Parathyroid adenoma (tissue), 2 donors: ENCODE measurements around the gene TM6SF1.

Experiments used
- H2AFZ ChIP-seq: fragments of 300-600 bp; sonication (generic); one replicate; pipeline ENCODE4 v1.7.0; 2017; ENCODE audit warnings: antibody characterized with exemption, mild to moderate bottlenecking
- H3K27ac ChIP-seq: fragments of 300-600 bp; sonication (generic); one replicate; pipeline ENCODE4 v1.7.0; 2017
- H3K27me3 ChIP-seq: fragments of 300-600 bp; sonication (generic); one replicate; pipeline ENCODE4 v1.7.0; 2017; ENCODE audit warnings: low read length; ENCODE audit not compliant: control insufficient read depth, insufficient read depth
- H3K36me3 ChIP-seq: fragments of 300-600 bp; sonication (generic); one replicate; pipeline ENCODE4 v1.7.0; 2017; ENCODE audit warnings: low read length; ENCODE audit not compliant: control insufficient read depth, insufficient read depth
- H3K4me1 ChIP-seq: fragments of 300-600 bp; sonication (generic); one replicate; pipeline ENCODE4 v1.7.0; 2017; ENCODE audit warnings: control low read depth
- H3K4me2 ChIP-seq: fragments of 300-600 bp; sonication (generic); one replicate; pipeline ENCODE4 v1.7.0; 2017; ENCODE audit warnings: low read length
- H3K4me3 ChIP-seq: fragments of 300-600 bp; sonication (generic); one replicate; pipeline ENCODE4 v1.7.0; 2017; ENCODE audit warnings: low read depth, low read length
- H3K79me2 ChIP-seq: fragments of 300-600 bp; sonication (generic); one replicate; pipeline ENCODE4 v1.7.0; 2017; ENCODE audit warnings: control low read depth
- H3K9ac ChIP-seq: fragments of 300-600 bp; sonication (generic); one replicate; pipeline ENCODE4 v1.7.0; 2017; ENCODE audit warnings: mild to moderate bottlenecking
- H3K9me3 ChIP-seq: fragments of 300-600 bp; sonication (generic); one replicate; pipeline ENCODE4 v1.7.0; 2017; ENCODE audit warnings: low read length; ENCODE audit not compliant: control insufficient read depth
- CTCF ChIP-seq: fragments of 300-600 bp; sonication (generic); IDR thresholded peaks from one replicate; pipeline ENCODE4 v1.7.0; 2017; ENCODE audit warnings: antibody characterized with exemption, mild to moderate bottlenecking
- donor health status: primary hyperparathyroidism.

TM6SF1 gene

GRCh38 chr15:83110381-83110780 lies 2.9 kb downstream of the TM6SF1 start:
- Histone ChIP-seq H3K27ac (no peak overlapping the region), H2AFZ (no peak overlapping the region), H3K4me1 (no peaks in the 10 kb centered on the region), H3K4me3 (no peak overlapping the region), H3K9me3 (no peaks in the 10 kb centered on the region), H3K36me3 (no peaks in the 10 kb centered on the region), H3K27me3 (no peaks in the 10 kb centered on the region), H3K4me2 (no peak overlapping the region), H3K9ac (no peak overlapping the region), H3K79me2 (no peaks in the 10 kb centered on the region)
- TF ChIP-seq CTCF: no peak

- no peak overlapping the region for H3K27ac ChIP-seq
- no peaks in the 10 kb centered on the region for H3K79me2 ChIP-seq
- no peaks in the 10 kb centered on the region for H3K27me3 ChIP-seq
- no peaks in the 10 kb centered on the region for H3K9me3 ChIP-seq
- TF ChIP-seq CTCF: no peak
- H3K36me3 ChIP-seq: no peaks in the 10 kb centered on the region
- no peaks in the 10 kb centered on the region for H3K4me1 ChIP-seq
- no peak overlapping the region for H3K4me3 ChIP-seq
- H3K9ac ChIP-seq: no peak overlapping the region
- H2AFZ ChIP-seq: no peak overlapping the region
- H3K4me2 ChIP-seq: no peak overlapping the region
Measured at GRCh38 chr15:83111149-83111548, 3.7 kb downstream of the TM6SF1 start.

GRCh38 chr15:83112233-83112955 lies 4.9 kb downstream of the TM6SF1 start:
- no peak for TF ChIP-seq CTCF
- no peaks in the 10 kb centered on the region for H3K36me3 ChIP-seq
- no peaks in the 10 kb centered on the region for H3K9me3 ChIP-seq
- H3K4me1 ChIP-seq: no peaks in the 10 kb centered on the region
- H3K4me2 ChIP-seq: no peak overlapping the region
- no peak overlapping the region for H3K9ac ChIP-seq
- no peak overlapping the region for H3K27ac ChIP-seq
- no peaks in the 10 kb centered on the region for H3K27me3 ChIP-seq
- no peak overlapping the region for H3K4me3 ChIP-seq
- no peaks in the 10 kb centered on the region for H3K79me2 ChIP-seq
- H2AFZ ChIP-seq: no peak overlapping the region

- H3K4me2 ChIP-seq: no peak overlapping the region
- no peaks in the 10 kb centered on the region for H3K79me2 ChIP-seq
- H3K9me3 ChIP-seq: no peaks in the 10 kb centered on the region
- H3K9ac ChIP-seq: no peak overlapping the region
- H2AFZ ChIP-seq: no peak overlapping the region
- H3K4me1 ChIP-seq: no peaks in the 10 kb centered on the region
- no peak for TF ChIP-seq CTCF
- H3K27ac ChIP-seq: no peak overlapping the region
- no peaks in the 10 kb centered on the region for H3K36me3 ChIP-seq
- no peak overlapping the region for H3K4me3 ChIP-seq
- no peaks in the 10 kb centered on the region for H3K27me3 ChIP-seq
Measured at GRCh38 chr15:83112956-83113299, 5.5 kb downstream of the TM6SF1 start.
